K562 (cell line): ENCODE results near the gene STIL. TPM values are rescaled to one million over a fixed set of nuclear protein-coding genes. Genes with fewer than 3 reads are reported as not detected.

ENCODE experiments used
- ATF7 ChIP-seq: fragments of 450-650 bp; IDR thresholded peaks from 2 replicates; pipeline ENCODE4 v1.7.1; 2014; ENCODE audit warnings: mild to moderate bottlenecking, moderate library complexity
- BRCA1 ChIP-seq, 2 experiments: fragments of 450-650 bp in 1 of 2; sonication (generic) in 1 of 2; formaldehyde crosslinking in 1 of 2; IDR thresholded peaks; 2 replicates each; pipeline versions ENCODE4 v1.5.0 to v1.6.1; 2017 to 2020; ENCODE audit warnings: mild to moderate bottlenecking in 1 of 2, missing genetic modification reagents in 1 of 2
- CGGBP1 ChIP-seq: fragments of 250-450 bp; sonication (Bioruptor Pico); IDR thresholded peaks from 2 replicates; pipeline ENCODE4 v1.9.0; 2021; ENCODE audit warnings: mild to moderate bottlenecking
- ELF4 ChIP-seq: fragments of 450-650 bp; formaldehyde crosslinking; IDR thresholded peaks from 2 replicates; pipeline ENCODE4 v1.4.0; 2022; ENCODE audit warnings: missing genetic modification characterization
- FOXK1 ChIP-seq: sonication (generic); formaldehyde crosslinking; IDR thresholded peaks from 2 replicates; pipeline ENCODE4 v1.8.0; 2022; ENCODE audit warnings: missing genetic modification reagents, mild to moderate bottlenecking, borderline replicate concordance
- HBP1 ChIP-seq: fragments of 450-650 bp; formaldehyde crosslinking; IDR thresholded peaks from 2 replicates; pipeline ENCODE4 v1.4.0; 2022; ENCODE audit warnings: missing genetic modification characterization
- IFI16 ChIP-seq: fragments of 250-450 bp; sonication (Bioruptor Pico); IDR thresholded peaks from 2 replicates; pipeline ENCODE4 v2.1.2; 2022; ENCODE audit warnings: mild to moderate bottlenecking, inconsistent platforms
- MTA3 ChIP-seq: fragments of 450-650 bp; formaldehyde crosslinking; IDR thresholded peaks from 2 replicates; pipeline ENCODE4 v1.6.1; 2017; ENCODE audit warnings: mild to moderate bottlenecking, borderline replicate concordance
- PCBP1 ChIP-seq: fragments of 200-400 bp; formaldehyde crosslinking; IDR thresholded peaks from 2 replicates; pipeline ENCODE4 v1.6.1; 2018; ENCODE audit warnings: mild to moderate bottlenecking, low read depth, low read length; ENCODE audit not compliant: poor library complexity, severe bottlenecking
- PHB ChIP-seq: fragments of 250-450 bp; sonication (Bioruptor Pico); IDR thresholded peaks from 2 replicates; pipeline ENCODE4 v1.5.0; 2021
- PHF8 ChIP-seq: fragments of 200-600 bp; sonication (generic); IDR thresholded peaks from 2 replicates; pipeline ENCODE4 v1.6.1; 2012; ENCODE audit warnings: mixed run types, mild to moderate bottlenecking, inconsistent platforms, low read length, moderate library complexity, borderline replicate concordance
- POLR2G ChIP-seq: fragments of 200-400 bp; formaldehyde crosslinking; IDR thresholded peaks from 2 replicates; pipeline ENCODE4 v1.6.1; 2017; ENCODE audit warnings: low read depth, mild to moderate bottlenecking, antibody characterized with exemption, low read length, moderate library complexity
- PREB ChIP-seq: sonication (generic); formaldehyde crosslinking; IDR thresholded peaks from 2 replicates; pipeline ENCODE4 v1.8.1; 2023; ENCODE audit warnings: mild to moderate bottlenecking, missing genetic modification reagents
- RBBP5 ChIP-seq: fragments of 200-600 bp; sonication (generic); IDR thresholded peaks from 2 replicates; pipeline ENCODE4 v1.6.1; 2012; ENCODE audit warnings: borderline replicate concordance, mild to moderate bottlenecking, low read length, control low read depth, inconsistent platforms; ENCODE audit not compliant: insufficient read depth, poor library complexity, severe bottlenecking
- TAF1 ChIP-seq: IDR thresholded peaks from 2 replicates; pipeline ENCODE4 v1.6.1; 2011; ENCODE audit warnings: mild to moderate bottlenecking, low read length, moderate library complexity; ENCODE audit not compliant: insufficient read depth, control insufficient read depth, severe bottlenecking; ENCODE audit errors: extremely low read depth
- USF1 ChIP-seq: sonication (generic); formaldehyde crosslinking; IDR thresholded peaks from 2 replicates; pipeline ENCODE4 v1.9.0; 2022; ENCODE audit warnings: mild to moderate bottlenecking, missing genetic modification reagents
- ZC3H4 ChIP-seq: sonication (generic); formaldehyde crosslinking; IDR thresholded peaks from 2 replicates; pipeline ENCODE4 v1.9.0; 2021; ENCODE audit warnings: missing genetic modification reagents, borderline replicate concordance
- ZFX ChIP-seq: sonication (generic); formaldehyde crosslinking; IDR thresholded peaks from 2 replicates; pipeline ENCODE4 v1.8.0; 2022; ENCODE audit warnings: mild to moderate bottlenecking, missing genetic modification reagents, moderate library complexity
- ZKSCAN8 ChIP-seq: fragments of 200-800 bp; sonication (Bioruptor generic); IDR thresholded peaks from 2 replicates; pipeline ENCODE4 v1.6.1; 2016; ENCODE audit warnings: missing genetic modification characterization, missing compliant biosample characterization
- ZNF511 ChIP-seq: sonication (generic); formaldehyde crosslinking; IDR thresholded peaks from 2 replicates; pipeline ENCODE4 v1.8.0; 2022; ENCODE audit warnings: mild to moderate bottlenecking, missing genetic modification reagents
- ZNF76 ChIP-seq: fragments of 250-450 bp; sonication (Bioruptor Pico); IDR thresholded peaks from 2 replicates; pipeline ENCODE4 v1.4.0; 2020; ENCODE audit warnings: mild to moderate bottlenecking, moderate library complexity, borderline replicate concordance
- polyA plus RNA-seq, 8 experiments: library from polyadenylated mRNA; depleted of rRNA in 4 of 8; stranded (reverse) in 5 of 8; unstranded in 3 of 8; fragments of >200 nt; fragmentation: Nextera tagmentation in 2 of 8; fragmentation: Illumina TruSeq in 1 of 8; extraction: Ambion mirVana in 2 of 8; extraction: Trizol in 1 of 8; gene quantifications; 2 replicates each; pipeline versions ENCODE4 v1.2.1 to v1.2.3, GENCODE V29; 2011 to 2014; ENCODE audit warnings: inconsistent platforms in 1 of 8, missing spikeins in 1 of 8
- total RNA-seq, 7 experiments: library from RNA; depleted of rRNA in 6 of 7; stranded (reverse); fragments of >200 nt in 6 of 7; fragmentation: Illumina TruSeq in 2 of 7; extraction: Trizol in 2 of 7; gene quantifications; 2 replicates each; pipeline versions ENCODE4 v1.2.1 to v1.2.3, GENCODE V29; 2011 to 2021; ENCODE audit warnings: low replicate concordance in 1 of 7

Gene STIL
- total and polyA plus RNA-seq, 9 of the 15 experiments (the other 6 are each of a cell fraction or from before 2014, with no cell fraction given) = 10.5 to 77.4 (median 39.6) TPM

GRCh38 chr1:47228644-47229030 is 85.3 kb downstream of the STIL start (continued):
- TF ChIP-seq USF1 (CRISPR knock-in tag) (0 out of 2 replicates have a peak, but pooled peaks have one; percentile 14), RBBP5 (peak; percentile 39), ZC3H4 (CRISPR knock-in tag) (0 out of 2 replicates have a peak, but pooled peaks have one; percentile 72), HBP1 (CRISPR knock-in tag) (no peak), ZFX (CRISPR knock-in tag) (peak; percentile 69), PREB (CRISPR knock-in tag) (no peak), ZKSCAN8 (CRISPR knock-in tag) (no peak), FOXK1 (CRISPR knock-in tag) (no peak), TAF1 (peak; percentile 12), PHF8 (peak; percentile 30; the same call in 1 of the 2 replicates), POLR2G (peak; percentile 62), BRCA1 (IDR thresholded peaks at IDR 0.05) (no peak), BRCA1 (CRISPR knock-in tag; IDR thresholded peaks at IDR 0.05) (peak; percentile 73; the same call in 1 of the 2 replicates), ELF4 (CRISPR knock-in tag) (no peak), ZNF511 (CRISPR knock-in tag) (0 out of 2 replicates have a peak, but pooled peaks have one; percentile 22), PCBP1 (no peak), CGGBP1 (CRISPR knock-in tag) (no peak), PHB (CRISPR knock-in tag) (peak; percentile 68; the same call in 1 of the 2 replicates), IFI16 (no peak), ATF7 (no peak), MTA3 (peak; percentile 49; the same call in 1 of the 2 replicates), ZNF76 (no peak)
